KG1 (cell line): ENCODE measurements around the gene KRT76.

Experiments used
- DNase-seq: peaks from one replicate; lab custom pipeline; 2025; lab: John Stamatoyannopoulos, UW

The KRT76 gene

GRCh38 chr12:52776913-52777395 lies at the start of gene KRT76:
Gene KRT76, minus strand, starts transcription at chr12:52777345. Its CDS starts 54 bp downstream, at chr12:52777291.
- DNase-seq: no peak

GRCh38 chr12:52825961-52826360 lies 48.8 kb upstream of the KRT76 start:
- no peak for DNase-seq

- no peak for DNase-seq
Observed at GRCh38 chr12:52824741-52825410, 47.7 kb upstream of the KRT76 start.

GRCh38 chr12:52823761-52824450 lies 46.8 kb upstream of the KRT76 start:
- no peak for DNase-seq

GRCh38 chr12:52822771-52823510 lies 45.8 kb upstream of the KRT76 start:
- DNase-seq: no peak

GRCh38 chr12:52821826-52822660 lies 44.9 kb upstream of the KRT76 start:
- DNase-seq: no peak

GRCh38 chr12:52821071-52821730 lies 44.1 kb upstream of the KRT76 start:
- no peak for DNase-seq

- no peak for DNase-seq
Observed at GRCh38 chr12:52820521-52820920, 43.4 kb upstream of the KRT76 start.

GRCh38 chr12:52819731-52820510 lies 42.8 kb upstream of the KRT76 start:
- no peak for DNase-seq

GRCh38 chr12:52818887-52819420 lies 41.8 kb upstream of the KRT76 start:
- DNase-seq: no peak

- no peak for DNase-seq
Observed at GRCh38 chr12:52818388-52818787, 41.2 kb upstream of the KRT76 start.

- DNase-seq: no peak
Observed at GRCh38 chr12:52817699-52818238, 40.6 kb upstream of the KRT76 start.

GRCh38 chr12:52817003-52817698 lies 40.0 kb upstream of the KRT76 start:
- DNase-seq: no peak

GRCh38 chr12:52815676-52816588 lies 38.8 kb upstream of the KRT76 start:
- DNase-seq: no peak

- no peak for DNase-seq
Observed at GRCh38 chr12:52815161-52815560, 38.0 kb upstream of the KRT76 start.

GRCh38 chr12:52814710-52815155 lies 37.6 kb upstream of the KRT76 start:
- DNase-seq: no peak

GRCh38 chr12:52813885-52814709 lies 37.0 kb upstream of the KRT76 start, which contains the start of gene KRT4:
Gene KRT4, minus strand, starts transcription at chr12:52814116. Its CDS starts 58 bp downstream, at chr12:52814058.
- no peak for DNase-seq
